Tibial nerve (tissue), 4 donors: ENCODE results near the gene MKNK1. TPM values are rescaled to one million over a fixed set of nuclear protein-coding genes. Genes with fewer than 3 reads are reported as not detected.

Source experiments
- DNase-seq, 2 donors: peaks; one replicate each; pipeline ENCODE4 v3.0.0-alpha.2; 2019; ENCODE audit warnings: low spot score in 2 of 2
- H3K27ac ChIP-seq, 4 donors: fragments of 200-600 bp; sonication (generic) in 3 of 4; one replicate each; pipeline ENCODE4 v1.5.1; 2017 to 2019; ENCODE audit warnings: mild to moderate bottlenecking in 1 of 4
- H3K27me3 ChIP-seq, 2 donors: fragments of 200-600 bp; sonication (generic) in 1 of 2; one replicate each; pipeline versions ENCODE4 v1.5.1 to v1.6.0; 2017 to 2019
- H3K36me3 ChIP-seq, 3 donors: fragments of 200-600 bp; sonication (generic); one replicate each; pipeline ENCODE4 v1.5.1; 2018 to 2019
- H3K4me1 ChIP-seq, 4 donors: fragments of 200-600 bp; sonication (generic) in 3 of 4; one replicate each; pipeline ENCODE4 v1.5.1; 2017 to 2019
- H3K4me3 ChIP-seq, 4 donors: fragments of 200-600 bp; sonication (generic) in 3 of 4; one replicate each; pipeline ENCODE4 v1.5.1; 2017 to 2019; ENCODE audit warnings: mild to moderate bottlenecking in 1 of 4, moderate library complexity in 1 of 4
- H3K9me3 ChIP-seq, 4 donors: fragments of 200-600 bp; sonication (generic) in 3 of 4; one replicate each; pipeline ENCODE4 v1.5.1; 2017 to 2019
- EP300 ChIP-seq, 2 donors: sonication (generic); formaldehyde crosslinking; IDR thresholded peaks; one replicate each; pipeline ENCODE4 v1.6.1; 2017; ENCODE audit warnings: antibody characterized with exemption in 2 of 2, mild to moderate bottlenecking in 1 of 2
- POLR2A ChIP-seq, 2 donors: fragments of 450-650 bp; IDR thresholded peaks; one replicate each; pipeline ENCODE4 v1.6.1; 2017; ENCODE audit warnings: antibody characterized with exemption in 2 of 2, mild to moderate bottlenecking in 2 of 2, moderate library complexity in 2 of 2
- WGBS, 2 donors: methylation state at CpG; one replicate each; pipeline ENCODE4 v1.1.5; 2018; 5-methylcytosine and 5-hydroxymethylcytosine counted together
- total RNA-seq, 4 donors: library from RNA; depleted of rRNA; stranded (reverse); fragments of >200 nt; gene quantifications; one replicate each; pipeline ENCODE4 v1.1.0, GENCODE V29; 2016
- TF ChIP-seq, protein P1 (sequence below), 5 experiments: fragments of 200-600 bp in 3 of 5; fragments of 450-650 bp in 2 of 5; sonication (generic) in 3 of 5; IDR thresholded peaks; one replicate each; pipeline ENCODE4 v1.5.1; 2016 to 2019; ENCODE audit warnings: antibody characterized with exemption in 5 of 5, mild to moderate bottlenecking in 3 of 5, moderate library complexity in 2 of 5

Gene MKNK1
- total RNA-seq, 4 donors from 2014 or later: 52.4 to 75.0 (median 66.5) TPM

DNA sequence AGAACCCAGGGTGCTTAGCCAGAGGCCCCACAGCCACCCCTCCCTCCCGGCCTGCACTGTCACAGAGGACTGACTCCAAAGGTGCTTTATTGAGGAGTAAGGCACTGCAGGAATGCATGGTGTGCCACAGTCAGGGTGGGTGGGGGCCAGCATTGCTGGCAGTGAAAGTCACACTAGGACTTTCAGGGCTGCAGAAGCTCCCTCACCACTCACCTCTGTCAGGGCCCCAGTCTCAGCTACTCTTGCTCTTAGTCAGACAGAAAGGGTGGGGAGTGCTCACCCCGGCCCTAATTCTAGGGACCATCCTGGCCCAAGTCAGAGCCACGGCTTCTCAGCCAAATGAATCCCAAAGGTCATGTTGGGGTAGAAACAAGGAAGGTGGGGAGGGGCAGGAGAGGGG is 72.0 kb downstream of the MKNK1 start:
- Histone ChIP-seq H3K27ac (no peak overlapping the region), H3K4me3 (no peak overlapping the region), H3K27me3 (peaks cover 0 to 19% of the 10 kb centered on the region in 2 donors), H3K36me3 (no peaks in the 10 kb centered on the region), H3K9me3 (no peaks in the 10 kb centered on the region), H3K4me1 (peaks cover 0 to 21% (median 0%) of the 10 kb centered on the region in 4 donors)
- 50 to 64% methylated on average over 3 of the region's 3 CpGs for WGBS, 2 donors
- DNase-seq: no peak
- TF ChIP-seq, protein P1, sequence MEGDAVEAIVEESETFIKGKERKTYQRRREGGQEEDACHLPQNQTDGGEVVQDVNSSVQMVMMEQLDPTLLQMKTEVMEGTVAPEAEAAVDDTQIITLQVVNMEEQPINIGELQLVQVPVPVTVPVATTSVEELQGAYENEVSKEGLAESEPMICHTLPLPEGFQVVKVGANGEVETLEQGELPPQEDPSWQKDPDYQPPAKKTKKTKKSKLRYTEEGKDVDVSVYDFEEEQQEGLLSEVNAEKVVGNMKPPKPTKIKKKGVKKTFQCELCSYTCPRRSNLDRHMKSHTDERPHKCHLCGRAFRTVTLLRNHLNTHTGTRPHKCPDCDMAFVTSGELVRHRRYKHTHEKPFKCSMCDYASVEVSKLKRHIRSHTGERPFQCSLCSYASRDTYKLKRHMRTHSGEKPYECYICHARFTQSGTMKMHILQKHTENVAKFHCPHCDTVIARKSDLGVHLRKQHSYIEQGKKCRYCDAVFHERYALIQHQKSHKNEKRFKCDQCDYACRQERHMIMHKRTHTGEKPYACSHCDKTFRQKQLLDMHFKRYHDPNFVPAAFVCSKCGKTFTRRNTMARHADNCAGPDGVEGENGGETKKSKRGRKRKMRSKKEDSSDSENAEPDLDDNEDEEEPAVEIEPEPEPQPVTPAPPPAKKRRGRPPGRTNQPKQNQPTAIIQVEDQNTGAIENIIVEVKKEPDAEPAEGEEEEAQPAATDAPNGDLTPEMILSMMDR (IDR thresholded peaks at IDR 0.05): no peak
- TF ChIP-seq EP300 (IDR thresholded peaks at IDR 0.05) (no peak), POLR2A (IDR thresholded peaks at IDR 0.05) (no peak)

GRCh38 chr1:46530791-46531409 is 73.2 kb downstream of the MKNK1 start:
- Histone ChIP-seq H3K36me3 (no peaks in the 10 kb centered on the region), H3K4me3 (no peak overlapping the region), H3K4me1 (peaks cover 0 to 21% (median 0%) of the 10 kb centered on the region in 4 donors), H3K27ac (no peak overlapping the region), H3K27me3 (peaks cover 0 to 31% of the 10 kb centered on the region in 2 donors), H3K9me3 (no peaks in the 10 kb centered on the region)
- TF ChIP-seq POLR2A (IDR thresholded peaks at IDR 0.05) (no peak), EP300 (IDR thresholded peaks at IDR 0.05) (no peak)
- TF ChIP-seq, protein P1 (IDR thresholded peaks at IDR 0.05): no peak
- 58% methylated on average over 6 of the region's 6 CpGs for WGBS, 2 donors
- DNase-seq: no peak

GRCh38 chr1:46530311-46530710 is 73.8 kb downstream of the MKNK1 start:
- WGBS, 2 donors: 67 to 79% methylated on average over 3 of the region's 3 CpGs
- TF ChIP-seq, protein P1 (IDR thresholded peaks at IDR 0.05): no peak
- TF ChIP-seq POLR2A (IDR thresholded peaks at IDR 0.05) (no peak), EP300 (IDR thresholded peaks at IDR 0.05) (no peak)
- Histone ChIP-seq H3K4me3 (no peak overlapping the region), H3K27me3 (peaks cover 0 to 37% of the 10 kb centered on the region in 2 donors), H3K9me3 (no peaks in the 10 kb centered on the region), H3K4me1 (peaks cover 0 to 21% (median 0%) of the 10 kb centered on the region in 4 donors), H3K36me3 (no peaks in the 10 kb centered on the region), H3K27ac (no peak overlapping the region)
- no peak for DNase-seq

DNA sequence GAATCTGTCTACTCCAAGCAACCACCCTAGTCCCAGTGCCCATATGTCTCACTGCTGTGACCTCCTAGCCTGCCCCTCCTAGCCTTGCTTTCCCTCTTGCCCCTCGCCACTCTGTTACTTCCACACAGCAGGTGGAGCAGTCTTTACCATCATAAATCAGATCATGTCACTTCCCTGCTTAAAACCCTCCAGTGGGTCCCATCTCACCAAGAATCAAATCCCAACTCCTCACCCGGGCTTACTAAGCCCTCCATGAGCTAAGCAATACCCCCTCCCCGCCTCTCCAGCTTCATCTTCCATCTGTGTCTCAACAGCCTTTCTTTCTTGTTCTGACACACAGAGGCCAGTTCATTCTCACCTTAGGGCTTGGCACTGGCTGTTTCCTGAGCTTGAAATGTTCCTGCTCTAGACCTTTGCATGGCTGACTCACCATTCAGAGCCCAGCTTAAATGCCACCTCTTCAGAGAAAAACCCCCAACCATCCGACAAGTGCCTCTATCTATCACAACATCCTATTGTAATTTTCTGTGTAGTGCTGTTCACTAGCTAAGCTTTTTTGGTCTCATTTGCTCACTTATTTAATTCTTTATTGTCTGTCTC is 74.9 kb downstream of the MKNK1 start:
- H3K27ac ChIP-seq: no peak overlapping the region
- H3K4me3 ChIP-seq: no peak overlapping the region
- peaks cover 0 to 37% of the 10 kb centered on the region in 2 donors for H3K27me3 ChIP-seq
- 51 to 58% methylated on average over 4 of the region's 4 CpGs for WGBS, 2 donors
- TF ChIP-seq, protein P1 (IDR thresholded peaks at IDR 0.05): no peak
- TF ChIP-seq POLR2A (IDR thresholded peaks at IDR 0.05) (no peak), EP300 (IDR thresholded peaks at IDR 0.05) (no peak)
- no peak for DNase-seq
- no peaks in the 10 kb centered on the region for H3K9me3 ChIP-seq
- H3K36me3 ChIP-seq: no peaks in the 10 kb centered on the region
- peaks cover 0 to 21% (median 0%) of the 10 kb centered on the region in 4 donors for H3K4me1 ChIP-seq

GRCh38 chr1:46528297-46528955 is 75.6 kb downstream of the MKNK1 start:
- WGBS, 2 donors: 33 to 43% methylated on average over 11 of the region's 11 CpGs

More at GRCh38 chr1:46528297-46528955, 75.6 kb downstream of the MKNK1 start:
- no peak for DNase-seq
- Histone ChIP-seq H3K4me1 (peaks cover 0 to 15% (median 0%) of the 10 kb centered on the region in 4 donors), H3K27me3 (peaks cover 0 to 37% of the 10 kb centered on the region in 2 donors), H3K36me3 (no peaks in the 10 kb centered on the region), H3K9me3 (no peaks in the 10 kb centered on the region), H3K27ac (no peak overlapping the region), H3K4me3 (no peak overlapping the region)
- TF ChIP-seq, protein P1 (IDR thresholded peaks at IDR 0.05): no peak
- TF ChIP-seq EP300 (IDR thresholded peaks at IDR 0.05): no peak
- TF ChIP-seq POLR2A (IDR thresholded peaks at IDR 0.05): no peak
